ENCODE results near the gene ENC1.

DNA sequence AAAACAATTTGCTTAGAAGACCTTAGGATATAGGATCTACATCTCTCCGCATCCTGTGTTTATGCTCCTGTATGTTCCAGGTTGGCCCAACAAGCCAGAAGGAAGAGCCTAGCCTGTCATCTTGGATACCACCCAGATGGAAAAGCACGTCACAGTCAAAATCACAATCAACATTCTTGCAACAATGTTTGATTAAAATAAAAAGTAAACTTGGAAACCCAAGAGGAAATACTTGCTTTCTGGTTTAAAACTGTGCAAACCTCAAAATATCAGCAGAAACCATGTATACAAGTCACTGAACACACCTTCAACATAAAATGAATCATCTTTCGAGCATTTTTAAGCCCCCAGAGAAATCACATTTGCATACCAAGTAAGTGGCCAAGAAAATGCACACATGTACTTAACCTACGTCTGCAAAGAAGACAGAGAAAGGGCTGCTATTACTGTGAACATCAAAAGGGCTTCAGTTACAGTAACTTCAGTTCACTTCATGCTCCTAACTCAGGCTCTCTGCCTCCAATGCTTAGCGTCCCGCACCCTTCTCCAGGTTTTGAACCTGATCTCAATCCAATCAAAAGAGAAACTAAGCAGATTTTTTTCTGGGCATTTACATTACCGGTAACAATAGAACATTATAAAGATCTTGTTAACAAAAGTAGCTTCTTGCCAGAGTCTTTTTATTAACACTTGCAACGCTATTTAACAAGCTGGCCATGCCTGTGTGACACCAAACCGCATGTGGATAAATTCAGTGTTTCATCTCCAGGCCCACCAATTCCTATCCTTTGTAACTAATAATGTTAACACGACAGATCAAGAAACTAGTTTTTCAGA lies 1.3 kb downstream of the ENC1 start:
- TF ChIP-seq EZH2 (IDR thresholded peaks at IDR 0.05) (no peak), POLR2AphosphoS5 (IDR thresholded peaks at IDR 0.05; ENCODE audit: borderline replicate concordance, low read depth, low read length) (no peak), FOXP2 (optimal IDR thresholded peaks at IDR 0.05; ENCODE audit: control extremely low read depth, extremely low read length, insufficient read depth) (no peak)
